GM12865 (cell line): ENCODE results near the gene TMEM239.

ENCODE experiments used
- DNase-seq: peaks from one replicate; pipeline ENCODE4 v3.0.0; 2010; ENCODE audit warnings: low read depth
- H3K4me3 ChIP-seq: 2 replicates; pipeline ENCODE4 v1.5.1; 2011; ENCODE audit warnings: mild to moderate bottlenecking, low read depth, low read length, control low read depth
- CTCF ChIP-seq: IDR thresholded peaks from 2 replicates; pipeline ENCODE4 v1.5.1; 2011; ENCODE audit warnings: low read length, control low read depth, low read depth, inconsistent platforms; ENCODE audit not compliant: insufficient read depth; ENCODE audit errors: missing control alignments

Gene TMEM239

GRCh38 chr20:2836035-2836434 is 19.9 kb downstream of the TMEM239 start:
- no peak for TF ChIP-seq CTCF
- no peak for DNase-seq
- H3K4me3 ChIP-seq = no peak overlapping the region

DNA sequence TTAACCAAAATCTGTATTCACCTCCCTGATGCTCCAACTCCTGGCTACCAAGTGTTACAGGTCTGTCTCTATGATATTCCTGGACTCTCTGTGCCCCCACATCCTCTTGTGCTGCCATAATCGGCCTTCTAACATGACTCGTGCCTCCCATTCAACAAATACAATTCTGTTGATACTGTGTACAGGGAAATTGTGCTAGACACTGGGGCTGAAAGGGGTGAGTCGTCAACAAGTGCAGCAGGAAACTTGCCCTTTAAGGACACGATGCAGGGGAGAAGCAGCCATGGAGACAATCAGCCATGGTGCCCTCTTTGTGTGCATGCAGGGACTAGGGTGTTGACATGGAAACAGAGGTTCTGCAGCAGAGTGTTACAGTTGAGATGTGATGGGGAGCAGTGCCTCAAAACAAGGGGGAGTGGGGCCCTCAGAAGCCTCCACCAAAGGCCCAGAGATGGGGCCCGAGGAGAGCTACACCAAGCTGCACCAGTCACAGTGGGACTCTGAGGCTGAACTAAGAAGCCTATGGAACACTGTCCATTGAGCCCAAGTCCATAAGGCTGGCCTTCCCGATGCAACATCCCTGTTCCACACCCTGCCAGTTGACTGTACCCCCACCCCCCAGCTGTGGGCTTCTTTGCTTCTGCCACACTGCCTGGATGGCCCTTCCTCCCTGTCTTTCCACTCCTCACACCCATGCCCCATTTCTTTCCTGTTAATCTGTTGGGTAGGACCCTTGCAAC is 21.2 kb downstream of the TMEM239 start:
- TF ChIP-seq CTCF = no peak
- no peak for DNase-seq
- H3K4me3 ChIP-seq = no peak overlapping the region

GRCh38 chr20:2838170-2838797 is 22.1 kb downstream of the TMEM239 start:
- peak; percentile 82 for DNase-seq
- H3K4me3 ChIP-seq = no peak overlapping the region
- no peak for TF ChIP-seq CTCF

GRCh38 chr20:2838847-2839671 is 22.9 kb downstream of the TMEM239 start:
- DNase-seq = no peak
- no peak for TF ChIP-seq CTCF
- H3K4me3 ChIP-seq = no peak overlapping the region

GRCh38 chr20:2839732-2840137 is 23.6 kb downstream of the TMEM239 start:
- H3K4me3 ChIP-seq = peak overlapping the region; percentile 99

More at GRCh38 chr20:2839732-2840137, 23.6 kb downstream of the TMEM239 start:
- no peak for DNase-seq
- TF ChIP-seq CTCF = no peak
